GM10248 (cell line): Measurements from ENCODE around the gene DMAC2.

ENCODE experiments used
- CTCF ChIA-PET: fragments of 300-600 bp; sonication (Branson Sonifier 250); formaldehyde crosslinking; extraction: SDS; loops from one replicate; lab custom pipeline; 2021; ENCODE audit warnings: antibody characterized with exemption; lab: Yijun Ruan, JAX
- POLR2A ChIA-PET: fragments of 350-650 bp; sonication (Branson Sonifier 250); formaldehyde crosslinking; extraction: SDS; loops from one replicate; lab custom pipeline; 2020; ENCODE audit warnings: antibody characterized with exemption; lab: Yijun Ruan, JAX
- DNase-seq: peaks from one replicate; pipeline ENCODE4 v3.0.0; 2012; ENCODE audit errors: extremely low spot score
- CTCF ChIP-seq: IDR thresholded peaks from 2 replicates; pipeline ENCODE4 v1.5.1; 2012; ENCODE audit warnings: mild to moderate bottlenecking, low read depth; ENCODE audit errors: extremely low read depth, missing control alignments, control extremely low read depth

DMAC2 gene

GRCh38 chr19:41416194-41416674 lies 23.5 kb downstream of the DMAC2 start:
- ChIA-PET POLR2A (interaction anchor here (0.7 kb wide), 1 partner anchor 530 kb away, joined by 5 read pairs; no protein-coding TSS in a partner anchor), CTCF (no interaction called here)
- no peak for DNase-seq
- no peak for TF ChIP-seq CTCF

GRCh38 chr19:41415154-41415571 lies 24.5 kb downstream of the DMAC2 start:
- CTCF ChIA-PET = no interaction called here
- DNase-seq = no peak
- POLR2A ChIA-PET = interaction anchor here (0.5 kb wide), 1 partner anchor 103 kb away, joined by 3 read pairs; no protein-coding TSS in a partner anchor
- no peak for TF ChIP-seq CTCF

- no peak for DNase-seq
- POLR2A ChIA-PET = no interaction called here
- CTCF ChIA-PET = interaction anchor here (1.4 kb wide), 1 partner anchor 30 kb away, joined by 3 read pairs; no protein-coding TSS in a partner anchor
- TF ChIP-seq CTCF = no peak
These were observed 25.3 kb downstream of the DMAC2 start for GRCh38 chr19:41414461-41414860.

GRCh38 chr19:41413947-41414346 lies 25.8 kb downstream of the DMAC2 start:
- POLR2A ChIA-PET = no interaction called here
- CTCF ChIA-PET = interaction anchor here (1.4 kb wide), 1 partner anchor 29 kb away, joined by 3 read pairs; no protein-coding TSS in a partner anchor

GRCh38 chr19:41412953-41413352 lies 26.8 kb downstream of the DMAC2 start:
- ChIA-PET POLR2A (no interaction called here), CTCF (no interaction called here)
- no peak for DNase-seq
- TF ChIP-seq CTCF = no peak

More at GRCh38 chr19:41413947-41414346, 25.8 kb downstream of the DMAC2 start:
- TF ChIP-seq CTCF = no peak
- no peak for DNase-seq

GRCh38 chr19:41411968-41412265 lies 27.8 kb downstream of the DMAC2 start:
- POLR2A ChIA-PET = no interaction called here
- CTCF ChIA-PET = interaction anchor here (1.2 kb wide), 1 partner anchor 20 kb away, joined by 3 read pairs; no protein-coding TSS in a partner anchor
- no peak for DNase-seq
- TF ChIP-seq CTCF = no peak
